Neural cell (in vitro differentiated cells): Measurements from ENCODE around the gene LRP2. TPM values are rescaled to one million over a fixed set of nuclear protein-coding genes. Genes with fewer than 3 reads are reported as not detected.

Experiments used
- H2AFZ ChIP-seq: fragments of 200-600, 300-800 bp; sonication (generic), shearing (Covaris generic); 2 replicates; pipeline ENCODE4 v1.6.0; 2014; ENCODE audit warnings: low read depth, mild to moderate bottlenecking, antibody characterized with exemption, low read length, moderate library complexity
- H3F3A ChIP-seq: fragments of 200-600 bp; shearing (Covaris generic); 2 replicates; pipeline ENCODE4 v1.6.1; 2016; ENCODE audit warnings: mild to moderate bottlenecking, moderate library complexity, mixed read lengths, antibody characterized with exemption, low read length; ENCODE audit not compliant: insufficient read depth, poor library complexity, severe bottlenecking
- H3K27ac ChIP-seq: fragments of 200-600, 300-800 bp; sonication (generic), shearing (Covaris generic); 2 replicates; pipeline ENCODE4 v1.5.1; 2014; ENCODE audit warnings: mild to moderate bottlenecking, low read length, moderate library complexity
- H3K27me3 ChIP-seq: fragments of 300-800, 200-600 bp; sonication (generic), shearing (Covaris generic); 2 replicates; pipeline ENCODE4 v1.6.0; 2014; ENCODE audit warnings: mild to moderate bottlenecking, low read depth, low read length, moderate library complexity; ENCODE audit not compliant: insufficient read depth
- H3K36me3 ChIP-seq: fragments of 300-800, 200-600 bp; sonication (generic), shearing (Covaris generic); 2 replicates; pipeline ENCODE4 v1.5.1; 2014; ENCODE audit warnings: mild to moderate bottlenecking, antibody characterized with exemption, low read length, moderate library complexity; ENCODE audit not compliant: insufficient read depth
- H3K4me2 ChIP-seq: fragments of 300-800, 200-600 bp; sonication (generic), shearing (Covaris generic); 2 replicates; pipeline ENCODE4 v1.6.0; 2014; ENCODE audit warnings: mild to moderate bottlenecking, low read length
- H3K4me3 ChIP-seq: fragments of 300-800, 200-600 bp; sonication (generic), shearing (Covaris generic); 2 replicates; pipeline ENCODE4 v1.5.1; 2014; ENCODE audit warnings: mild to moderate bottlenecking, low read length, moderate library complexity
- H3K79me2 ChIP-seq: fragments of 200-600 bp; shearing (Covaris generic); replicated peaks from 2 replicates; pipeline ENCODE4 v1.6.0; 2014; ENCODE audit warnings: mild to moderate bottlenecking, low read length, moderate library complexity; ENCODE audit not compliant: insufficient read depth
- H3K9ac ChIP-seq: fragments of 300-800, 200-600 bp; sonication (generic), shearing (Covaris generic); 2 replicates; pipeline ENCODE4 v1.6.1; 2016; ENCODE audit warnings: mild to moderate bottlenecking, low read length, mixed read lengths
- H3K9me2 ChIP-seq: fragments of 200-600 bp; shearing (Covaris generic); 2 replicates; pipeline ENCODE4 v1.6.1; 2016; ENCODE audit warnings: mild to moderate bottlenecking, low read length, mixed read lengths; ENCODE audit not compliant: insufficient read depth
- H3K9me3 ChIP-seq: fragments of 200-600, 300-800 bp; sonication (generic), shearing (Covaris generic); 2 replicates; pipeline ENCODE4 v1.6.1; 2016; ENCODE audit warnings: mild to moderate bottlenecking, mixed run types, low read length, moderate library complexity, mixed read lengths
- H4K20me1 ChIP-seq: fragments of 200-600 bp; shearing (Covaris generic); 2 replicates; pipeline ENCODE4 v1.6.1; 2016; ENCODE audit warnings: mild to moderate bottlenecking, mixed run types; ENCODE audit not compliant: insufficient read depth
- CTCF ChIP-seq: fragments of 450-650 bp; IDR thresholded peaks from 2 replicates; pipeline ENCODE4 v1.5.1; 2014; ENCODE audit warnings: antibody characterized with exemption, mild to moderate bottlenecking, moderate library complexity; ENCODE audit not compliant: poor library complexity, severe bottlenecking
- EP300 ChIP-seq: fragments of 450-650 bp; conservative IDR thresholded peaks from 2 replicates; pipeline ENCODE4 v1.6.1; 2014; ENCODE audit warnings: antibody characterized with exemption, mild to moderate bottlenecking, moderate library complexity; ENCODE audit not compliant: poor library complexity, severe bottlenecking
- EZH2 ChIP-seq: fragments of 200-600, 300-800 bp; shearing (Covaris generic), sonication (generic); IDR thresholded peaks from 2 replicates; pipeline ENCODE4 v1.6.1; 2014; ENCODE audit warnings: antibody characterized with exemption, low read length, borderline replicate concordance, mild to moderate bottlenecking; ENCODE audit not compliant: insufficient read depth, poor library complexity, severe bottlenecking
- MXI1 ChIP-seq: fragments of 450-650 bp; conservative IDR thresholded peaks from 2 replicates; pipeline ENCODE4 v1.6.1; 2014; ENCODE audit warnings: antibody characterized with exemption, mild to moderate bottlenecking; ENCODE audit not compliant: poor library complexity, severe bottlenecking
- POLR2AphosphoS5 ChIP-seq: IDR thresholded peaks from 2 replicates; pipeline ENCODE4 v1.6.1; 2012
- RAD21 ChIP-seq: fragments of 450-650 bp; conservative IDR thresholded peaks from 2 replicates; pipeline ENCODE4 v1.6.1; 2014; ENCODE audit warnings: antibody characterized with exemption, mild to moderate bottlenecking, moderate library complexity
- SMC3 ChIP-seq: fragments of 450-650 bp; conservative IDR thresholded peaks from 2 replicates; pipeline ENCODE4 v1.6.1; 2014; ENCODE audit warnings: antibody characterized with exemption, mild to moderate bottlenecking, moderate library complexity; ENCODE audit not compliant: poor library complexity
- TAF1 ChIP-seq: IDR thresholded peaks from 2 replicates; pipeline ENCODE4 v1.6.1; 2012; ENCODE audit warnings: low read depth
- polyA plus RNA-seq: library from polyadenylated mRNA; depleted of rRNA; stranded (reverse); fragments of >200 nt; gene quantifications from 2 replicates; pipeline ENCODE4 v1.2.3, GENCODE V29; 2014
- TF ChIP-seq, protein P1 (sequence below): IDR thresholded peaks from 2 replicates; pipeline ENCODE4 v1.6.1; 2012; ENCODE audit warnings: borderline replicate concordance

LRP2 gene
- polyA plus RNA-seq, 1 donor from 2014 or later = 1.8 TPM

GRCh38 chr2:169090133-169090820 lies 272.1 kb downstream of the LRP2 start:
- Histone ChIP-seq H3K27me3 (no peaks in the 10 kb centered on the region), H3K4me3 (no peak overlapping the region), H2AFZ (no peak overlapping the region), H3K9me3 (no peaks in the 10 kb centered on the region), H3K9me2 (no peaks in the 10 kb centered on the region), H3K36me3 (no peaks in the 10 kb centered on the region), H4K20me1 (no peaks in the 10 kb centered on the region), H3K4me2 (no peak overlapping the region), H3F3A (no peaks in the 10 kb centered on the region), H3K9ac (no peak overlapping the region), H3K79me2 (no peaks in the 10 kb centered on the region), H3K27ac (no peak overlapping the region)
- TF ChIP-seq CTCF (no peak), RAD21 (no peak), TAF1 (no peak), EZH2 (no peak), EP300 (no peak), SMC3 (no peak), MXI1 (no peak), POLR2AphosphoS5 (no peak)
- TF ChIP-seq, protein P1, sequence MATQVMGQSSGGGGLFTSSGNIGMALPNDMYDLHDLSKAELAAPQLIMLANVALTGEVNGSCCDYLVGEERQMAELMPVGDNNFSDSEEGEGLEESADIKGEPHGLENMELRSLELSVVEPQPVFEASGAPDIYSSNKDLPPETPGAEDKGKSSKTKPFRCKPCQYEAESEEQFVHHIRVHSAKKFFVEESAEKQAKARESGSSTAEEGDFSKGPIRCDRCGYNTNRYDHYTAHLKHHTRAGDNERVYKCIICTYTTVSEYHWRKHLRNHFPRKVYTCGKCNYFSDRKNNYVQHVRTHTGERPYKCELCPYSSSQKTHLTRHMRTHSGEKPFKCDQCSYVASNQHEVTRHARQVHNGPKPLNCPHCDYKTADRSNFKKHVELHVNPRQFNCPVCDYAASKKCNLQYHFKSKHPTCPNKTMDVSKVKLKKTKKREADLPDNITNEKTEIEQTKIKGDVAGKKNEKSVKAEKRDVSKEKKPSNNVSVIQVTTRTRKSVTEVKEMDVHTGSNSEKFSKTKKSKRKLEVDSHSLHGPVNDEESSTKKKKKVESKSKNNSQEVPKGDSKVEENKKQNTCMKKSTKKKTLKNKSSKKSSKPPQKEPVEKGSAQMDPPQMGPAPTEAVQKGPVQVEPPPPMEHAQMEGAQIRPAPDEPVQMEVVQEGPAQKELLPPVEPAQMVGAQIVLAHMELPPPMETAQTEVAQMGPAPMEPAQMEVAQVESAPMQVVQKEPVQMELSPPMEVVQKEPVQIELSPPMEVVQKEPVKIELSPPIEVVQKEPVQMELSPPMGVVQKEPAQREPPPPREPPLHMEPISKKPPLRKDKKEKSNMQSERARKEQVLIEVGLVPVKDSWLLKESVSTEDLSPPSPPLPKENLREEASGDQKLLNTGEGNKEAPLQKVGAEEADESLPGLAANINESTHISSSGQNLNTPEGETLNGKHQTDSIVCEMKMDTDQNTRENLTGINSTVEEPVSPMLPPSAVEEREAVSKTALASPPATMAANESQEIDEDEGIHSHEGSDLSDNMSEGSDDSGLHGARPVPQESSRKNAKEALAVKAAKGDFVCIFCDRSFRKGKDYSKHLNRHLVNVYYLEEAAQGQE = no peak

DNA sequence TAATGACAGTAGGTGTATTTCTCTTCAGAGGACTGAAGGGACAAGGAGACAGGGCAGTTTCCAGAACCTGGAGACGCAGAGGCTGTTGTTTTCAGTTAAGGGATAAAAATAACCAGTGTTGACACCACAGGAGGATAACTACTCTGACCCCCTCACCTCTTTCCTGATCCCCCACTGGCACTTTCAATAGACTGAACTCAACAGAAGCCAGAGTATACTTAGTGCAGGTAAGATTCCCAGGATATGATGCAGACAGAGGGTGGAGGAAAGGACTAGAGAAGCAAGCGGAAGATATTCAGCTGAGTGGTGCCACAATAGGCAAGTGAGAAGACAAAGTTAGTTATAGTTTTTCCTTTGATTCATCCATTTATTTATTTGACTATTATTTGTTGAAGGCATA lies 273.2 kb downstream of the LRP2 start:
- H3K9me3 ChIP-seq = no peaks in the 10 kb centered on the region

More for the DNA sequence above, 273.2 kb downstream of the LRP2 start:
- no peaks in the 10 kb centered on the region for H3K79me2 ChIP-seq
- H3K36me3 ChIP-seq = no peaks in the 10 kb centered on the region
- H3K4me2 ChIP-seq = no peak overlapping the region
- H3K4me3 ChIP-seq = no peak overlapping the region
- H3K9ac ChIP-seq = no peak overlapping the region
- H3F3A ChIP-seq = no peaks in the 10 kb centered on the region
- no peak for TF ChIP-seq POLR2AphosphoS5
- TF ChIP-seq, protein P1 = no peak
- no peaks in the 10 kb centered on the region for H3K9me2 ChIP-seq
- no peaks in the 10 kb centered on the region for H4K20me1 ChIP-seq
- no peaks in the 10 kb centered on the region for H3K27me3 ChIP-seq
- H2AFZ ChIP-seq = no peak overlapping the region
- no peak overlapping the region for H3K27ac ChIP-seq
